Mucosa of stomach (tissue), 1 donor: ENCODE results near the gene HMGA1.
A peak's percentile ranks its signal among the peaks of the same experiment; 100 is the strongest.

Experiments
- H3K27me3 ChIP-seq: one replicate; pipeline ENCODE4 v1.7.0; 2013; ENCODE audit warnings: mild to moderate bottlenecking, low read length; ENCODE audit not compliant: control insufficient read depth, insufficient read depth
- H3K36me3 ChIP-seq: one replicate; pipeline ENCODE4 v1.7.0; 2013; ENCODE audit warnings: low read length; ENCODE audit not compliant: control insufficient read depth, insufficient read depth
- H3K4me1 ChIP-seq: one replicate; pipeline ENCODE4 v1.7.0; 2013; ENCODE audit warnings: mild to moderate bottlenecking, low read length; ENCODE audit not compliant: control insufficient read depth, insufficient read depth
- H3K4me3 ChIP-seq: one replicate; pipeline ENCODE4 v1.7.0; 2013; ENCODE audit warnings: low read length
- H3K9ac ChIP-seq: one replicate; pipeline ENCODE4 v1.7.0; 2013; ENCODE audit warnings: mild to moderate bottlenecking, low read length, moderate library complexity
- H3K9me3 ChIP-seq: one replicate; pipeline ENCODE4 v1.7.0; 2013; ENCODE audit warnings: mild to moderate bottlenecking, low read length, moderate library complexity; ENCODE audit not compliant: control insufficient read depth
- donor health status: Pancreatic carcinoma.

The HMGA1 gene

GRCh38 chr6:34236443-34237315 is at the start of gene HMGA1:
TSS of gene HMGA1 (plus strand) at chr6:34236873. CDS start at chr6:34240781, 3,908 bp downstream.
- no peaks in the 10 kb centered on the region for H3K36me3 ChIP-seq
- peaks cover 26% of the 10 kb centered on the region for H3K4me1 ChIP-seq
- no peaks in the 10 kb centered on the region for H3K27me3 ChIP-seq
- no peaks in the 10 kb centered on the region for H3K9me3 ChIP-seq
- H3K4me3 ChIP-seq: peak within 1 kb of the TSS; percentile 75
- H3K9ac ChIP-seq: peak within 1 kb of the TSS; percentile 95

- Histone ChIP-seq H3K4me1 (no peaks in the 10 kb centered on the region), H3K36me3 (no peaks in the 10 kb centered on the region), H3K9me3 (no peaks in the 10 kb centered on the region), H3K4me3 (no peak overlapping the region), H3K27me3 (no peaks in the 10 kb centered on the region), H3K9ac (no peak overlapping the region)
These were observed 46.7 kb upstream of the HMGA1 start for GRCh38 chr6:34189806-34190503.

GRCh38 chr6:34190504-34191122 is 46.1 kb upstream of the HMGA1 start:
- Histone ChIP-seq H3K4me3 (no peak overlapping the region), H3K4me1 (no peaks in the 10 kb centered on the region), H3K9me3 (no peaks in the 10 kb centered on the region), H3K27me3 (no peaks in the 10 kb centered on the region), H3K9ac (no peak overlapping the region), H3K36me3 (no peaks in the 10 kb centered on the region)

- H3K36me3 ChIP-seq: no peaks in the 10 kb centered on the region
- H3K4me1 ChIP-seq: no peaks in the 10 kb centered on the region
- no peaks in the 10 kb centered on the region for H3K27me3 ChIP-seq
- no peaks in the 10 kb centered on the region for H3K9me3 ChIP-seq
- no peak overlapping the region for H3K4me3 ChIP-seq
- no peak overlapping the region for H3K9ac ChIP-seq
These were observed 41.9 kb upstream of the HMGA1 start for GRCh38 chr6:34194772-34195171.

GRCh38 chr6:34195726-34196115 is 41.0 kb upstream of the HMGA1 start:
- no peaks in the 10 kb centered on the region for H3K36me3 ChIP-seq
- H3K27me3 ChIP-seq: no peaks in the 10 kb centered on the region
- no peak overlapping the region for H3K9ac ChIP-seq
- no peaks in the 10 kb centered on the region for H3K9me3 ChIP-seq
- H3K4me3 ChIP-seq: no peak overlapping the region
- no peaks in the 10 kb centered on the region for H3K4me1 ChIP-seq

GRCh38 chr6:34196116-34196832 is 40.4 kb upstream of the HMGA1 start:
- peak overlapping the region; percentile 38 for H3K9ac ChIP-seq
- H3K4me3 ChIP-seq: peak overlapping the region; percentile 35
- no peaks in the 10 kb centered on the region for H3K27me3 ChIP-seq
- H3K36me3 ChIP-seq: no peaks in the 10 kb centered on the region
- no peaks in the 10 kb centered on the region for H3K9me3 ChIP-seq
- no peaks in the 10 kb centered on the region for H3K4me1 ChIP-seq

GRCh38 chr6:34196833-34197195 is 39.9 kb upstream of the HMGA1 start:
- H3K9ac ChIP-seq: peak overlapping the region; percentile 38
- H3K4me3 ChIP-seq: peak overlapping the region; percentile 35
- no peaks in the 10 kb centered on the region for H3K36me3 ChIP-seq
- H3K4me1 ChIP-seq: no peaks in the 10 kb centered on the region
- H3K27me3 ChIP-seq: no peaks in the 10 kb centered on the region
- H3K9me3 ChIP-seq: no peaks in the 10 kb centered on the region

- H3K4me3 ChIP-seq: no peak overlapping the region
- H3K9ac ChIP-seq: no peak overlapping the region
These were observed 36.2 kb upstream of the HMGA1 start for GRCh38 chr6:34200340-34200971.

GRCh38 chr6:34201455-34202107 is 35.1 kb upstream of the HMGA1 start:
- H3K36me3 ChIP-seq: no peaks in the 10 kb centered on the region
- no peaks in the 10 kb centered on the region for H3K27me3 ChIP-seq
- no peaks in the 10 kb centered on the region for H3K9me3 ChIP-seq
- no peak overlapping the region for H3K4me3 ChIP-seq
- H3K4me1 ChIP-seq: no peaks in the 10 kb centered on the region
- H3K9ac ChIP-seq: no peak overlapping the region

More at GRCh38 chr6:34200340-34200971, 36.2 kb upstream of the HMGA1 start:
- H3K9me3 ChIP-seq: no peaks in the 10 kb centered on the region
- no peaks in the 10 kb centered on the region for H3K27me3 ChIP-seq
- H3K4me1 ChIP-seq: no peaks in the 10 kb centered on the region
- no peaks in the 10 kb centered on the region for H3K36me3 ChIP-seq

GRCh38 chr6:34202329-34203201 is 34.1 kb upstream of the HMGA1 start:
- Histone ChIP-seq H3K27me3 (no peaks in the 10 kb centered on the region), H3K4me3 (no peak overlapping the region), H3K4me1 (no peaks in the 10 kb centered on the region), H3K36me3 (no peaks in the 10 kb centered on the region), H3K9me3 (no peaks in the 10 kb centered on the region), H3K9ac (no peak overlapping the region)
